Measurements from ENCODE around the gene CTSZ.
"Not testable (repeated sequence)": the region's sequence is repeated elsewhere in the genome, so short reads cannot be mapped to it uniquely, and the experiment has no call there.

Gene CTSZ

GRCh38 chr20:59015812-59016711 is 9.0 kb upstream of the CTSZ start:
- CTCF ChIA-PET, result interaction anchor here (0.6 to 0.8 kb wide), 5 partner anchors 9 to 374 kb away, joined by 3 to 6 read pairs (median 3); no protein-coding TSS in a partner anchor
- TF ChIP-seq CTCF (conservative IDR thresholded peaks at IDR 0.05; ENCODE audit: low read depth), result no peak
- peak overlapping the region; percentile 53; the same call in 1 of the 2 replicates for H3K27ac ChIP-seq
- POLR2A ChIA-PET (ENCODE audit: low non-redundant PET), result no interaction called here
- no peak for DNase-seq (ENCODE audit: low spot score)

GRCh38 chr20:59015411-59015810 is 8.4 kb upstream of the CTSZ start:
- peak overlapping the region; percentile 53; the same call in 1 of the 2 replicates for H3K27ac ChIP-seq
- no peak for DNase-seq (ENCODE audit: low spot score)
- CTCF ChIA-PET, result interaction anchor here (0.6 to 0.7 kb wide), 3 partner anchors 10 to 207 kb away, joined by 3 to 6 read pairs (median 4); no protein-coding TSS in a partner anchor
- TF ChIP-seq CTCF (conservative IDR thresholded peaks at IDR 0.05; ENCODE audit: low read depth), result no peak
- POLR2A ChIA-PET (ENCODE audit: low non-redundant PET), result no interaction called here

GRCh38 chr20:59014680-59015389 is 7.8 kb upstream of the CTSZ start:
- no peak for DNase-seq (ENCODE audit: low spot score)
- ChIA-PET POLR2A (ENCODE audit: low non-redundant PET) (no interaction called here), CTCF (interaction anchor here (0.6 to 0.7 kb wide), 2 partner anchors 17 to 73 kb away, joined by 3 read pairs; no protein-coding TSS in a partner anchor)
- peak overlapping the region; percentile 1; the same call in 1 of the 2 replicates for H3K27ac ChIP-seq
- no peak for TF ChIP-seq CTCF (conservative IDR thresholded peaks at IDR 0.05; ENCODE audit: low read depth)

DNA sequence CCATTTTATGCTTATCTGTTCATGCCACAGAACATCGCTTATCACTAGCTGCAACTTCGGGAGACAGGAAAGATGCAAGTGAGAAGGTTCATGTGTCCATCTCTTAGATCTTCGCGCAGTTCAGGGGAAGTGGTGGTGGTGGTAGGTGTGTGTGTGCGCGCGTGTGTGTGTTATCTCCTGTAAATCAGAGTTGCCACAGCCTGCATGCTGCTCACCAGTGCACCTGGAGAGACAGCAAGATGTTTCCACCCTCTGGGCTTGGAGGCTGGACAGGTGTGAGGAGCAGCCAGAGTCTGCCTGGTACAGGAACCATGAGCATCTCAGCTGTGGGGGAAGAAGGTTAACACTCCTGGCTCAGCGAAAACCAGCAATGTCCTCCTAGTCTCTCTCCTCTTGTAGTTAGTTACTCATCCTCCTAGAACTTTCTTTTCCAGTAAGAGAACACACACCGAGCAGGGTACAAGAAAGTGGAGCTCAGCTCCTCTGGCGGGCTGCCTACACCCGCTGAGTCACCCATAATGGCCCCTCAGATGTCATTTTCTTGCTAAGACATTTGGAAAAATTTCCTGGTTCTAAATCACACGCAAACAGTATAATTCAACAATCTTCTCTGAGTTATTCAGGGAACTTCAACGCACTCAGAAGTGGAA is 7.0 kb upstream of the CTSZ start:
- POLR2A ChIA-PET (ENCODE audit: low non-redundant PET), result no interaction called here
- no peak for TF ChIP-seq CTCF (conservative IDR thresholded peaks at IDR 0.05; ENCODE audit: low read depth)
- DNase-seq (ENCODE audit: low spot score), result no peak
- CTCF ChIA-PET, result interaction anchor here (0.6 to 0.7 kb wide), 2 partner anchors 18 to 74 kb away, joined by 3 read pairs; no protein-coding TSS in a partner anchor
- peak overlapping the region; percentile 21; the same call in 1 of the 2 replicates for H3K27ac ChIP-seq

GRCh38 chr20:59013031-59013951 is 6.2 kb upstream of the CTSZ start:
- POLR2A ChIA-PET (ENCODE audit: low non-redundant PET), result no interaction called here
- H3K27ac ChIP-seq, result peak overlapping the region; percentile 21
- no peak for TF ChIP-seq CTCF (conservative IDR thresholded peaks at IDR 0.05; ENCODE audit: low read depth)
- no peak for DNase-seq (ENCODE audit: low spot score)
- CTCF ChIA-PET, result interaction anchor here (0.6 kb wide), 1 partner anchor 18 kb away, joined by 3 read pairs; no protein-coding TSS in a partner anchor

- POLR2A ChIA-PET (ENCODE audit: low non-redundant PET); DNase-seq (ENCODE audit: low spot score): not testable (repeated sequence)
- peak overlapping the region; percentile 86; the same call in 1 of the 2 replicates for H3K27ac ChIP-seq
- CTCF ChIA-PET, result interaction anchor here (0.7 kb wide), 2 partner anchors 13 to 67 kb away, joined by 3 to 4 read pairs; no protein-coding TSS in a partner anchor
These were observed 4.8 kb upstream of the CTSZ start for GRCh38 chr20:59011874-59012157.
